HG03097 (cell line): ENCODE results near the gene RAB30.

Experiments
- ATAC-seq: cut with Tn5 transposase; IDR thresholded peaks from one replicate; pipeline ENCODE4 v1.9.1; 2021; ENCODE audit not compliant: unreplicated experiment, low FRiP score

Gene RAB30

GRCh38 chr11:83044958-83045712, 26.6 kb downstream of the RAB30 start:
- ATAC-seq = no peak

- ATAC-seq = no peak
Measured at GRCh38 chr11:83042964-83043711, 28.6 kb downstream of the RAB30 start.

- ATAC-seq = no peak
Measured at GRCh38 chr11:83041126-83041525, 30.6 kb downstream of the RAB30 start.

- no peak for ATAC-seq
Measured at GRCh38 chr11:83039566-83039965, 32.1 kb downstream of the RAB30 start.

GRCh38 chr11:83037877-83038276, 33.8 kb downstream of the RAB30 start:
- ATAC-seq = no peak

GRCh38 chr11:83036701-83037100, 35.0 kb downstream of the RAB30 start:
- no peak for ATAC-seq

GRCh38 chr11:83035070-83035854, 36.4 kb downstream of the RAB30 start:
- ATAC-seq = no peak

GRCh38 chr11:83034673-83035014, 37.1 kb downstream of the RAB30 start:
- no peak for ATAC-seq

GRCh38 chr11:83033972-83034672, 37.6 kb downstream of the RAB30 start:
- ATAC-seq = no peak

GRCh38 chr11:83033371-83033770, 38.3 kb downstream of the RAB30 start:
- ATAC-seq = no peak

GRCh38 chr11:83031127-83031526, 40.6 kb downstream of the RAB30 start:
- no peak for ATAC-seq

GRCh38 chr11:83027794-83028193, 43.9 kb downstream of the RAB30 start:
- ATAC-seq = no peak

- no peak for ATAC-seq
Measured at GRCh38 chr11:83027289-83027688, 44.4 kb downstream of the RAB30 start.

- no peak for ATAC-seq
Measured at GRCh38 chr11:83026229-83026628, 45.5 kb downstream of the RAB30 start.

- ATAC-seq = no peak
Measured at GRCh38 chr11:83025267-83025704, 46.4 kb downstream of the RAB30 start.

- ATAC-seq = no peak
Measured at GRCh38 chr11:83024270-83024854, 47.3 kb downstream of the RAB30 start.

GRCh38 chr11:83023410-83023809, 48.3 kb downstream of the RAB30 start:
- no peak for ATAC-seq

- ATAC-seq = no peak
Measured at GRCh38 chr11:83021780-83022125, 49.9 kb downstream of the RAB30 start.

GRCh38 chr11:83020942-83021779, 50.5 kb downstream of the RAB30 start:
- ATAC-seq = no peak
